Femur (tissue), 1 donor: ENCODE data around the gene STK32A.
A peak's percentile ranks its signal among the peaks of the same experiment; 100 is the strongest.

Experiments used
- DNase-seq: peaks from one replicate; pipeline ENCODE4 v3.0.0-alpha.2; 2017

STK32A gene

DNA sequence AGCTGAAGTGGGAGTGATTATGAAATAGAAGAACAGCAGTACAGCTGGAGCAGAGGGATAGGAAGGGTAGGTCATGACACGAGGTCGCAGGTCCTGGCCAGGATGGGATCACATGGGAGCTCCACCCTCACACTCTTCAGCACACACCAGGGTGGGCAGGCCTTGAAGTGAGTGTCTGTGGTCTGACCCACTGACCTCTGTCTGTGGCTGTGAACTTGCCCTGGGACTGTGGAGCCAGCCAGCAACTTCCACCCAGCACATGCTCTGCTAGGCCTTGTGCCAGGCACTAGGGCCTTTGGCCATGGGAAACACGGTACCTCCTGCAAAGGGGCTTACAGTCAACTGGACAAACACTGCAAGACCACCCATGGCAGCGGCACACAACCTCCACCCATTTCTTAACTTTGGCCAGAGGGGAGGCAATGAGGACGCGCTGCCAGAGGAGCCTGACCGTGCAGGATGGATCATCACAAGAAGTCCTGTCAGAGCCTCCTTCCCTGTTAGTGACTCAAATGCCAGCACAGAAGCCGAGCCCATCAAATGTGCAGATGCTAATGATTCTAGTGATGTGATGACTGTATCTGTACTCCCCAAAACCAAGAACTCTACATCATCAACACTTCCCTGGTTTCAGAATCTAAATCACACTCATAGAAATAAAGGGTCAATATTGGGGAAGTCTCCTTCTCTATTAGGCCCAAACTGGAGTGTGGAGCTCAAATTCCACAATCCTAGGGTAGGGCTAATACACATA is 161.4 kb downstream of the STK32A start:
- DNase-seq, result no peak

DNA sequence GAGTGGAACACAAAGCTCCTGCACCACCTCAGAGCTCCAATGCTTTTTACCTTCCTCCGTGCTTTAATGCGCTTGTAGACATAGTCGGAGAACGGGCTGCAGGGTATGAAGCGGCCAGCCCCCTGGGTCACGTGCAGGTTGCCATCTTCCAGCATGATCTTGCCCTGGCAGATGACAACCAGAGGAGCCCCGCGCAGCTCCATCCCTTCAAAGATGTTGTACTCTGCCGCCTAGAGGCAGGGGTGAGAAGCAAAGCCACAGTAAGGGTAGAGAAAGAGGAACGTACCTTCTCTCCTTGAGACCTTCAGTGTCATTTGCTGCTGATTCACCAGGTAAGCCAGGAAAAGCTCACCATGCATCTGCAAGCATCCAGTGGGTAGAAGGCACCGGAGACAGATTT is 162.8 kb downstream of the STK32A start:
- no peak for DNase-seq

- DNase-seq, result peak; percentile 50
These were observed 164.0 kb downstream of the STK32A start for GRCh38 chr5:147398860-147399259.

- DNase-seq, result no peak
These were observed 165.4 kb downstream of the STK32A start for GRCh38 chr5:147400126-147400809.

GRCh38 chr5:147400881-147401280 is 166.1 kb downstream of the STK32A start:
- no peak for DNase-seq

- DNase-seq, result peak; percentile 51
These were observed 169.1 kb downstream of the STK32A start for GRCh38 chr5:147403651-147404640.

DNA sequence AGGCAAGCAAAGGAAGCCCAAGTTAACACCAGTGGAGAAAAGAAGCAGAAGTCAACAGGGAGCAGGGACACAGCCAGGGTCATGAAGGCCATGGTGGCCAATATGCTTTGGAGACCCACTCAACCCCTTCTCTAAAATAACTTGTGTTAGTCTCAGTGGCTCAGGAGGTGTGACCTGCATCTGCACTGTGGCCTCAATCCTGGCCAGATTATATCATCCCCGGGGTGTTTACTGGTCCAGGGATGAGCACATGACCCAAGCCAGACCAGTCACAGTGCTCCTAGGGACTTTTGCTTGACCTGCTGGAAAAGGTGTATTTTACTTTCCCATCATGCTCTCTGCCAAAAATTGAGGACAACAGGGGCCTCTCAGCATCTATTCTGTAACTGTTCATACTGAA is 169.9 kb downstream of the STK32A start:
- DNase-seq, result no peak

DNA sequence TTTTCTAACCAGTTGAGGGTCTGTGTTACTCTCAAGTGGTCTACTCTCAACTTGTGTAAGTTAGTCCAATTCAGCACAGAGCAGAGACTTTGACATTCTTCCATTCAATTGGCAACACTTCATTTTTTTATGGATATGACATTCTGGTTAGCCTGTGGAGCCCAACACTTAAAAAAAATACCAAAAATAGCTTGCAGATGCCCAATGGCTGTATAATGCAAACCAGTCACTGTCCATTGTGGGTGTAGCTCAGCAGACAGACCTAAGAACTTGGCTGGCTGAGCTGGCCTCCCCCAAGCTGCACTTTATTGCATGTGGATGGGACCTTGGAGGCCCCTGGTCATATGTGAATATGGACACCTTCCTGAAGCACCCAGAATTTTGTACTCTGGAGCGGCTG is 171.8 kb downstream of the STK32A start:
- no peak for DNase-seq

- no peak for DNase-seq
These were observed 172.4 kb downstream of the STK32A start for GRCh38 chr5:147407094-147407681.

- no peak for DNase-seq
These were observed 174.2 kb downstream of the STK32A start for GRCh38 chr5:147408980-147409379.

DNA sequence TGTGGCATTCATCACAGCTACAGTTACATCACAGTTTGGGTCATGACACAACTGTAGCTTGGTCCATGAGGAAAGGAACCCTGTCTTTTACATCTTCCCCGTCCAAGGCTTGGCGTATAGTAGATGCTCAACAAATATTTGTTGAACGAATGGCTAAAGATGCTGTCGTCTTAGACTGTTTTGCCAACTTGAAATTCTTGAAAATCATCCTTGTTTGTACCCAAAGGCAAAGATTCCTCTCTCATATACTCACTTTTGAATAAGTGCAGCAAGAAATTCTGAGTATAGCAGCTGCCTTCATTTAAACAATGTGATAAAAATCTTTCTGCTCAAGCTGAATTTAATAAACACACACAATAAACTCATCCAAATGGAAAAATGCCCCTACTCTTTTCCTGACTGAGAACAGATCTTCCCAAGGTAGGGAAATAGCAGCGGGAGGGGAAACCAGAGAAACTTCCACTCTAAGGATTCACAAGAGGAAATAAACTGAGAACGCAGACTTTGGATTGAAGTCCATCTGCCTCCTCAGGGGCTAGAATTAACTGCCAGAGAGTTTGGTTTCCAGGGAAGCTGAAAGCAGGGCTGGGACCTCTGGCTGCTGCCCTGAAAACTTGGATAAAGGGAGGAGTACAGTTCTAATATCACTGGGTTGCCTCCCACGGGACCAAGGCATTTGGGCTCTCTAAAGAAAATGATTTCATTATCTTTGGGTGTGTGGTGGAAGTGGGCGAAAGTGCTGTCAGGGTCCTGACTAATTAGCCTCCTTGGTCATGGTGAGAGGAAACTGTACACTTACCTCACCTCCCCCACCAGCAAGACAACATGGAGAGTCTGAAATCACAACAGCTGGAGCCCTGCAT is 175.9 kb downstream of the STK32A start:
- peak; percentile 70 for DNase-seq

DNA sequence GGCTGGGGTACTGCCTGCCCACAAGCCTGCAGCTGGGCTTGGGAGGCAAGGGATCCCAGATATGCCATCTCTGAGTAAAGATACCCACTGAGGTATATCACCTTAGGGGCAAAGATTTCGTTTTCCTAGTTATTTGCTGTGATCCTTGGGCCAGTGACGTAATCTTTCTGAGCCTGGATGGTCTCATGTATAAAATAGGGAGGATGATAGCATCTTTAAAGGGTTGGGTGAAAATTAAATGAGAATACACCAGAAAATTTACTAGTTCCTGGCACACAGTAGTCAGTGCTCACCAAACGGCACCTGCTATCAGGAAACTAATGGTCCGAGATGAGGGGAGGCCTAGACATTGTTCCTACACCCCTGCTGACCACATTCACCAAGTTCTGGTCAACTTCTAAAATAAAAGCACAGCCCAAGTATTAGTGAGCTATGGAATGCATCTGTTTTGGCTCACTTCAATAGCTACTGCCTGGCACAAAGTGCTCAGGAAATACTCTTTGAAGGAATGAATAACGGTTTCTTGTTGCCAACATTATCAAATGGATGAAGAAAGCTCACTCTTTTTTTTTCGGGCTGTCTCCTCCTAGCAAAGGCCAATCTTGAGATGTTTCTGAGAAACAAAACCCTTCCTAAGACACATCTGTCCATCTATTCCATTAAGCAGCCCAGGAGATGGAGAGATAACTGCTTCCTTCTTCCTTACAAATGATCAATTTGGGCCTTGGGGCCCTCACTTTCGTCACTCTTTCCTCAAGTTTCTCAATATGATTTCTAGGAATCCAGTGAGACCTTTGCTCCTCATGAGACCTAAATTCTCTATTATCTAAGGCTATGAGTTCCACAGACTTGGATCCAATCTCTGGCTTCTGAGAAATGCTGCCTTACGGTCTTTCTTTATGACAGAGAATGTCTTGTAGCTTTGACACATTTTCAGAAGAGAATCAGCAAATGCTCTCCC is 176.8 kb downstream of the STK32A start:
- DNase-seq, result no peak

DNA sequence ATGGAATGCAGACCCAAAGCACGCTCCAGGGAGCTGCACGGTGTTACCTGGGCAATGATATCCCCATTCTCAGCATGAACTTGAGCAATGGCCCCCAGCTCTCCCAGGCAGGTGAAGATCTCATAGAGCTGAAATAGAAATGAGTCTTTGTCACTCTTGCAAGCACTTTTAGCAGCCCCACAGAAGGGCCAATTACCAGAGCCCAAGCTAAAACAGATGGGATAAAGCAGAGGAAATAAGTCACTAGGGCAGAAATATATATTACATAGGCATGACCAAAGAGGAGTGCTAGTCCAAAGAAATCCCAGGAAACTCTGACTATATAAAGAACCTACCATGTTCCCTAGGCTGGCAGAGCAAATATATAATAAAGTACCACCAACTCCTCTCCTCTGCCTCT is 177.7 kb downstream of the STK32A start:
- DNase-seq, result no peak

- DNase-seq, result peak; percentile 38
These were observed 178.4 kb downstream of the STK32A start for GRCh38 chr5:147413266-147413665.

DNA sequence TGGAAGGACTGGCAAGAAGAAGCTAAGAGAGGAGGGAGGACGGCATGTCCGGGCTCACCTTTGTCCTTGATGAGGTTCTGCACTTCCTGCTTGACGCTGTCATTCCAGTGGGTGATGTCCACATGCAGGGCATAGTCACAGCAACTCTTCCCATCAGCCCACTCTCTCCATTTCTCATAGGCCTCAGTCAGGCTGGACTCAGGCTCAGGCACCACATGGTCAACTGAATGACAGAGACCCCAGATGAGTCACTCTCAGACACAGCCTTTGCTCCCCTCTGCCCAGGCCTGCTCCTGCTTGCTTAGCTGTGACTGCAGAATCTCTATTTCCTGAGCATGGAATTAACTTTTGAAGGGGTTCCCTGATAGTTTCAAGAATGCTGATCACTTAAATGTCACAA is 180.8 kb downstream of the STK32A start:
- no peak for DNase-seq

GRCh38 chr5:147417135-147417813 is 182.4 kb downstream of the STK32A start:
- peak; percentile 65 for DNase-seq

DNA sequence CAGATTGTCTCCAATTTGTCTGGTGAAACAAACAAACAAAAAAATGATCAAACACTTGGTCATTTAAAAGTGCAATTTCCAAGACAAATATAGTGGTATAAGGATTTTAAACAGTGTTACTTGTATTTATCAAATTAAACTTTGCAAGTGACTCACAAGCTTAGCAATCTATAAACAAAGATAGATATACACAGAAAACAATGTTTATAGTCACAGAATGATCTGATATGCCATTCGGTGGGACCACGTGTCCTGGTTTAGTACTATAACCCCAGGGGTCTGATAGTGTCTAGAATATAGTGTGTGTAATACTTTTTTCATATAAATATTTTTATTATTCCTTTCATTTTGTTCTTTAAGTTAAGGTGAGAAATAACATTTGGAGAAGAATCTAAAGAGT is 183.8 kb downstream of the STK32A start:
- DNase-seq, result no peak

- DNase-seq, result no peak
These were observed 192.0 kb downstream of the STK32A start for GRCh38 chr5:147426640-147427327.
